ENCODE data around the gene SELENOK.

Gene SELENOK

GRCh38 chr3:53902067-53902466 is 10.4 kb upstream of the SELENOK start:
- no peaks in the 10 kb centered on the region for H3K9me3 ChIP-seq (ENCODE audit: insufficient read depth, low read depth, low read length)
- H3K4me1 ChIP-seq (ENCODE audit: insufficient read depth, low read length, poor library complexity, severe bottlenecking), result no peaks in the 10 kb centered on the region
- no peaks in the 10 kb centered on the region for H3K79me2 ChIP-seq (ENCODE audit: insufficient read depth, low read length)
- no peak overlapping the region for H3K4me2 ChIP-seq (ENCODE audit: low read depth, low read length, poor library complexity, severe bottlenecking)
- H2AFZ ChIP-seq (ENCODE audit: low read length), result no peak overlapping the region
- no peaks in the 10 kb centered on the region for H3K36me3 ChIP-seq (ENCODE audit: insufficient read depth, low read length)
- H3K9me2 ChIP-seq (replicated peaks; ENCODE audit: low read depth, low read length), result no peaks in the 10 kb centered on the region
- no peak overlapping the region for H3K4me3 ChIP-seq (ENCODE audit: low read length, poor library complexity, severe bottlenecking)
- TF ChIP-seq CTCF (conservative IDR thresholded peaks at IDR 0.05; ENCODE audit: low read length) (no peak), EZH2phosphoT487 (IDR thresholded peaks at IDR 0.05; ENCODE audit: borderline replicate concordance) (no peak)
- no peaks in the 10 kb centered on the region for H4K20me1 ChIP-seq (ENCODE audit: insufficient read depth, low read length, poor library complexity, severe bottlenecking)
- H3K9ac ChIP-seq (ENCODE audit: low read depth, low read length, poor library complexity, severe bottlenecking), result no peak overlapping the region
- H3K27me3 ChIP-seq (ENCODE audit: insufficient read depth, low read length, poor library complexity, severe bottlenecking), result peaks cover 26% of the 10 kb centered on the region
- no peaks in the 10 kb centered on the region for H3F3A ChIP-seq (ENCODE audit: low read depth)

GRCh38 chr3:53900666-53901331 is 9.1 kb upstream of the SELENOK start:
- no peaks in the 10 kb centered on the region for H4K20me1 ChIP-seq (ENCODE audit: insufficient read depth, low read length, poor library complexity, severe bottlenecking)
- H3K9me2 ChIP-seq (replicated peaks; ENCODE audit: low read depth, low read length), result no peaks in the 10 kb centered on the region
- H3K9ac ChIP-seq (ENCODE audit: low read depth, low read length, poor library complexity, severe bottlenecking), result no peak overlapping the region
- H2AFZ ChIP-seq (ENCODE audit: low read length), result no peak overlapping the region
- no peak overlapping the region for H3K4me2 ChIP-seq (ENCODE audit: low read depth, low read length, poor library complexity, severe bottlenecking)
- no peak overlapping the region for H3K4me3 ChIP-seq (ENCODE audit: low read length, poor library complexity, severe bottlenecking)
- no peak for TF ChIP-seq CTCF (conservative IDR thresholded peaks at IDR 0.05; ENCODE audit: low read length)
- H3F3A ChIP-seq (ENCODE audit: low read depth), result no peaks in the 10 kb centered on the region
- H3K27me3 ChIP-seq (ENCODE audit: insufficient read depth, low read length, poor library complexity, severe bottlenecking), result peaks cover 36% of the 10 kb centered on the region
- H3K36me3 ChIP-seq (ENCODE audit: insufficient read depth, low read length), result no peaks in the 10 kb centered on the region
- H3K9me3 ChIP-seq (ENCODE audit: insufficient read depth, low read depth, low read length), result no peaks in the 10 kb centered on the region
- no peaks in the 10 kb centered on the region for H3K79me2 ChIP-seq (ENCODE audit: insufficient read depth, low read length)
- no peaks in the 10 kb centered on the region for H3K4me1 ChIP-seq (ENCODE audit: insufficient read depth, low read length, poor library complexity, severe bottlenecking)

GRCh38 chr3:53899750-53900149 is 8.1 kb upstream of the SELENOK start:
- Histone ChIP-seq H3K9me2 (replicated peaks; ENCODE audit: low read depth, low read length) (no peaks in the 10 kb centered on the region), H3K9me3 (ENCODE audit: insufficient read depth, low read depth, low read length) (no peaks in the 10 kb centered on the region), H2AFZ (ENCODE audit: low read length) (no peak overlapping the region), H3K9ac (ENCODE audit: low read depth, low read length, poor library complexity, severe bottlenecking) (no peak overlapping the region), H3F3A (ENCODE audit: low read depth) (no peaks in the 10 kb centered on the region), H3K36me3 (ENCODE audit: insufficient read depth, low read length) (no peaks in the 10 kb centered on the region), H3K4me3 (ENCODE audit: low read length, poor library complexity, severe bottlenecking) (no peak overlapping the region), H3K27me3 (ENCODE audit: insufficient read depth, low read length, poor library complexity, severe bottlenecking) (peaks cover 47% of the 10 kb centered on the region), H3K4me1 (ENCODE audit: insufficient read depth, low read length, poor library complexity, severe bottlenecking) (no peaks in the 10 kb centered on the region), H3K4me2 (ENCODE audit: low read depth, low read length, poor library complexity, severe bottlenecking) (no peak overlapping the region), H3K79me2 (ENCODE audit: insufficient read depth, low read length) (no peaks in the 10 kb centered on the region), H4K20me1 (ENCODE audit: insufficient read depth, low read length, poor library complexity, severe bottlenecking) (no peaks in the 10 kb centered on the region)
- TF ChIP-seq CTCF (conservative IDR thresholded peaks at IDR 0.05; ENCODE audit: low read length) (no peak), EZH2phosphoT487 (IDR thresholded peaks at IDR 0.05; ENCODE audit: borderline replicate concordance) (no peak)
